Measurements from ENCODE around the gene ADCYAP1R1. TPM values are rescaled to one million over a fixed set of nuclear protein-coding genes. Genes with fewer than 3 reads are reported as not detected.

Gene ADCYAP1R1
- total RNA-seq, 6 experiments from 2014 or later: 0.03 TPM; not detected in 5

DNA sequence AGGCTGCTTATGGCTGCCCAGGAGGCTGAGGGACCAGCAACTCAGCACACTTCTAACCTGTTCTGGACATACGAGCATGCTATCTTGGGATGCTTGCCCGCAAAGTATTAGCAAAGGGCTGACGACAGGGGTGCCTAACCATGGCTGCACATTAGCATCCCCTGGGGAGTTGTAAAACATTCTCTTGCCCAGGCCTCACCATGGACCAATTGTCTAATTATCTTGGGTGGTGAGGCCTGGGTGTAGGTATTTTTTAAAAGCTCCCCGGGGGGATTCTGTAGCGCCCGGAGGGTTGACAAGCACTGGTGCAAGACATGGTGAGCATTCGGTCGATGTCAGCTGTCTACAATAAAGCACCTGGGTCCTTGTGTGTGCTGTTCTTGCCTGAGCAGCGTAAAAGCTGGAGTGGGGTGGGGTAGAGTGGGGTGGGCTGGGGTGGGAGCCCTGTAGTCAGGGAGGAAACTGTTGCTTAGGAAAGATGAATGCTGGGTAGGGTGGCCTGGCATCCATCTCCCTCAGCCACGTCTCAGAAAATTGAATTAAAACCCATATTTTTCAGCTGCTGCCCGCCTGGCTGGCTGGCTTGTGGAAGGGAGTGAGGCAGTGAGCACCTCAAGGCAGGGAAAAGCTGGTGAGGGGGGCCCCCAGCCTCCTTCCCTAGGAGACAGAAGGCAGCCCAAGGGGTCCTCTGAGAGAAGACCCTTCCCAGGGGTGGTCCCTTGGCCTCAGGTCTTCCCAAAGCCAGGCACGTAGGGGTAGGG is 2.9 kb upstream of the ADCYAP1R1 start:
- no peaks in the 10 kb centered on the region for H3K36me3 Mint-ChIP-seq (ENCODE audit: low read depth)
- no peak overlapping the region for H3K4me3 Mint-ChIP-seq
- H3K9me3 Mint-ChIP-seq: no peaks in the 10 kb centered on the region
- no peak for DNase-seq
- H3K27me3 Mint-ChIP-seq (ENCODE audit: insufficient read depth): peaks cover 42% of the 10 kb centered on the region
- H3K4me1 Mint-ChIP-seq (ENCODE audit: low read depth): no peaks in the 10 kb centered on the region
- H3K27ac Mint-ChIP-seq: no peak overlapping the region
- TF ChIP-seq, protein P1, sequence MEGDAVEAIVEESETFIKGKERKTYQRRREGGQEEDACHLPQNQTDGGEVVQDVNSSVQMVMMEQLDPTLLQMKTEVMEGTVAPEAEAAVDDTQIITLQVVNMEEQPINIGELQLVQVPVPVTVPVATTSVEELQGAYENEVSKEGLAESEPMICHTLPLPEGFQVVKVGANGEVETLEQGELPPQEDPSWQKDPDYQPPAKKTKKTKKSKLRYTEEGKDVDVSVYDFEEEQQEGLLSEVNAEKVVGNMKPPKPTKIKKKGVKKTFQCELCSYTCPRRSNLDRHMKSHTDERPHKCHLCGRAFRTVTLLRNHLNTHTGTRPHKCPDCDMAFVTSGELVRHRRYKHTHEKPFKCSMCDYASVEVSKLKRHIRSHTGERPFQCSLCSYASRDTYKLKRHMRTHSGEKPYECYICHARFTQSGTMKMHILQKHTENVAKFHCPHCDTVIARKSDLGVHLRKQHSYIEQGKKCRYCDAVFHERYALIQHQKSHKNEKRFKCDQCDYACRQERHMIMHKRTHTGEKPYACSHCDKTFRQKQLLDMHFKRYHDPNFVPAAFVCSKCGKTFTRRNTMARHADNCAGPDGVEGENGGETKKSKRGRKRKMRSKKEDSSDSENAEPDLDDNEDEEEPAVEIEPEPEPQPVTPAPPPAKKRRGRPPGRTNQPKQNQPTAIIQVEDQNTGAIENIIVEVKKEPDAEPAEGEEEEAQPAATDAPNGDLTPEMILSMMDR (IDR thresholded peaks at IDR 0.05): no peak

DNA sequence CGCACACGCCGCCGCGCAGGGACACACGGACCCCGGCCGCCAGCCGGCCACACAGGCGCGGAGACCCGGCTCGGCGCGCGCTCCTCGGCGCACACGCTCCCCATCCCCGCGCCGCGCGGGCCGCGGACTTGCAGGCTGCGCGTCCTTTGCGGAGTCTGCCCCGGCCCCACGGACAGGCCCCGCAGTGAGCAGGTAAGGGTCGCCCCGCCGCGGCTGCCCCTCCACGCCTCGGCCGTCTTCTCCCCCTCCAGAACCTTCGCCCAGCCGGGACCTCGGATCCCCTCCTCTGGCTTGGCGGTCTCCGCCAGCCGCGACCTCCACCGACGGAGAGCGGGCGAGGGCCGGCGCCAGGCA is 356 bp downstream of the ADCYAP1R1 start:
- no peak for DNase-seq
- TF ChIP-seq, protein P1 (IDR thresholded peaks at IDR 0.05): no peak
- Mint-ChIP-seq H3K4me3 (no peak overlapping the region), H3K27me3 (ENCODE audit: insufficient read depth) (peaks cover 41% of the 10 kb centered on the region), H3K36me3 (ENCODE audit: low read depth) (no peaks in the 10 kb centered on the region), H3K4me1 (ENCODE audit: low read depth) (no peaks in the 10 kb centered on the region), H3K27ac (no peak overlapping the region), H3K9me3 (no peaks in the 10 kb centered on the region)

DNA sequence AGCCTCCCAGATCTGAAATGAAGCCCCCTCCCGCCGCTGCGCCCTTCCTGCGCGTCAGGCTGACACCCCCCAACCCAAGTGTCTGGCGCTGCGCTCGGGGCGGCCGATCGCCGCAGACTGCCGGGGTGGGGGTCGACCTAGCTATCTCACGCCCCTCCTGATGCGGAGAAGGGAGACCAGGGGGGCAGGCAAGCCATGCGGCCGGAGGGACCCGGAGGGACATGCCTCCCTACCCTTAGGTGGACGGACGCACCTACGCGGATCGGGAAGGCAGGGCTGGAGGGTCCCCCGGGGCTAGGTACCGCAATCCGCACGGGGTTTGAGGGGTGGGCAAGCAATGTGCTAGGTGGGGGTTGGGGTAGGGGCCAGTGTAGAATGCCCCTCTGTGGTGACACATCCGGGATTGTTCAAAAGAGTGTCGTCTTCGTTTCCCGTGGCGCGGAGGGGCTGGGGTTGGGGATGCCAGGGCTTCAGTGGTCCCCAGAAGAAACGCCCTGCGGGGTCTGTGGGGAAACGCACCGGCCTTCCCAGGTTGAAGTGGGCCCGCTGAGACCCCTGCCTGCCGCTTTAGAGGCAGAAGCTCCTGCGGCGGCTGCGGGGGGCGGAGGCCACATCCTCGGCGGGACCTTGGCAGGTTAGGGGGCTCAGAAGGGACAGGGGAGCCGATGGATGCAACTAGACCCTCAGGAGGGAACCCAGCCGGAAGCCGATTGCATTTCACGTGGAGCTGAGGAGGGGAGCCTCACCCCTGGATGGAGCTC is 913 bp downstream of the ADCYAP1R1 start:
- Mint-ChIP-seq H3K27ac (no peak overlapping the region), H3K9me3 (no peaks in the 10 kb centered on the region), H3K4me1 (ENCODE audit: low read depth) (no peaks in the 10 kb centered on the region; the same call in 1 of the 2 replicates), H3K4me3 (no peak overlapping the region), H3K36me3 (ENCODE audit: low read depth) (no peaks in the 10 kb centered on the region), H3K27me3 (ENCODE audit: insufficient read depth) (peaks cover 38% of the 10 kb centered on the region)
- TF ChIP-seq, protein P1 (IDR thresholded peaks at IDR 0.05): no peak
- DNase-seq: no peak

DNA sequence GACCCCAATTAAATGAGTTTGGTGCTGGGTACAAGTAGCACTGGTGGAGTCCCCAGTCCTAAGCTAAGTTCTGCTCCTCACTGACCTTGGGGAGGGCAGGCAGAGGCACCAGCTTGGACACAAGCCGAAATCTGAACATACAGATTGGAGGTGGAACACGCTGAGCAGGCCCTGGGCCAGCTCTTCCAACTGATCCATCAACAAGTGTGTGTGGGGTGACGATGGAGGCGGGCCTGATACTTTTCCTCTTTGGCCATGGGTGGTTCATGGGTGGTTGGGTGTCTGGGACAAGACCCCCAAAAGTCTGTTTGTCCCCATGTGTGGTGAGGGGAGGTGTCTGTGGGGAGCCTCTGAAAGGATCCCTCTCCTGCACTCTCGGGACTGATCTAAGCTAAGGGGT is 1.9 kb downstream of the ADCYAP1R1 start:
- Mint-ChIP-seq H3K9me3 (no peaks in the 10 kb centered on the region), H3K27ac (no peak overlapping the region), H3K4me1 (ENCODE audit: low read depth) (no peaks in the 10 kb centered on the region; the same call in 1 of the 2 replicates), H3K27me3 (ENCODE audit: insufficient read depth) (peaks cover 37% of the 10 kb centered on the region), H3K36me3 (ENCODE audit: low read depth) (no peaks in the 10 kb centered on the region), H3K4me3 (no peak overlapping the region)
- TF ChIP-seq, protein P1 (IDR thresholded peaks at IDR 0.05): no peak
- no peak for DNase-seq

DNA sequence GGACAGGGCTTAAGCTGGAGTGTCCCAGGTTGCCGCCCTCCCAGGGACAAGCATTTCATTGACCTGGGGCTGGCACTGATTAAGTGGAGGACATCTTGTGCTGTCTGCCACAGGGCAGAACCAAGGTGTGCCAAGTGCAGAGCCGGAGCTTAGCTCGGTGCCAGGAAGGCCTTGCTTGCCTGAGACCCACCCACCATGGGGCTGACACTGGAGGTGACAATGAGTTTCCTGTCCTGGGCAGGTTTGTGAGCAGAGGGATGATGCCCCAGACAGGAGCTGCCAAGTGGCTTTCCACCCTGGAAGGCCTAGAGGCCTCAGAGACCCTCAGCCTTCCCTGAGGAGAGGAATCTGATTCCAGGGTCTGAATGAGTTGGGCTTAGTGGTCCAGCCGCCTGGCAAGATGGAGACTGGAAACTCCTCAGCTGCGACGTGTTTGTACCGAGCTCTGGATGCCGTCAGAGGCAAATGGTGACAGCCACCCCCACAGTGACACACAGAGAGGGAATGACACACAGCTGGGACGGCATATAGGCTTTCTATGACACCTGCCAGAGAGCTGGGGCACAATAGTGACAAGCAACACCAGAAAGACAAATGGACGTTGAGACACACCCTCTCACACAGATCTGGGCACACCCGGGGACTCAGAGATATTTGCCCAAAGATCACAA is 2.6 kb downstream of the ADCYAP1R1 start:
- DNase-seq: no peak
- peaks cover 37% of the 10 kb centered on the region for H3K27me3 Mint-ChIP-seq (ENCODE audit: insufficient read depth)
- no peaks in the 10 kb centered on the region for H3K9me3 Mint-ChIP-seq
- H3K27ac Mint-ChIP-seq: no peak overlapping the region
- H3K4me1 Mint-ChIP-seq (ENCODE audit: low read depth): no peaks in the 10 kb centered on the region; the same call in 1 of the 2 replicates
- no peaks in the 10 kb centered on the region for H3K36me3 Mint-ChIP-seq (ENCODE audit: low read depth)
- TF ChIP-seq, protein P1 (IDR thresholded peaks at IDR 0.05): no peak
- no peak overlapping the region for H3K4me3 Mint-ChIP-seq

All from HFFc6 (cell line).